Hypothalamus (tissue), 51 donors: ENCODE data around the gene CDC27.
"Not testable (repeated sequence)": the region's sequence is repeated elsewhere in the genome, so short reads cannot be mapped to it uniquely, and the experiment has no call there.

Experiments used
- DNase-seq, 51 donors: peaks; one replicate each; lab custom pipeline; 2025; lab: John Stamatoyannopoulos, UW

Gene CDC27

GRCh38 chr17:47077576-47077975 is 111.5 kb downstream of the CDC27 start:
- no peak for DNase-seq

GRCh38 chr17:47076171-47076570 is 112.9 kb downstream of the CDC27 start:
- DNase-seq: no peak

- not testable (repeated sequence) for DNase-seq
Observed at GRCh38 chr17:47074361-47074760, 114.7 kb downstream of the CDC27 start.

- not testable (repeated sequence) for DNase-seq
Observed at GRCh38 chr17:47073629-47074028, 115.5 kb downstream of the CDC27 start.

GRCh38 chr17:47072886-47073285 is 116.2 kb downstream of the CDC27 start:
- DNase-seq: peak in 25 of 51 donors; percentile 1 to 41 (median 9)

- DNase-seq: not testable (repeated sequence)
Observed at GRCh38 chr17:47071171-47071570, 117.9 kb downstream of the CDC27 start.

GRCh38 chr17:47070266-47070665 is 118.8 kb downstream of the CDC27 start:
- not testable (repeated sequence) for DNase-seq
